Measurements from ENCODE around the gene TJP3. TPM values are rescaled to one million over a fixed set of nuclear protein-coding genes. Genes with fewer than 3 reads are reported as not detected.
"Not testable (repeated sequence)": the region's sequence is repeated elsewhere in the genome, so short reads cannot be mapped to it uniquely, and the experiment has no call there.

The TJP3 gene, protein sequence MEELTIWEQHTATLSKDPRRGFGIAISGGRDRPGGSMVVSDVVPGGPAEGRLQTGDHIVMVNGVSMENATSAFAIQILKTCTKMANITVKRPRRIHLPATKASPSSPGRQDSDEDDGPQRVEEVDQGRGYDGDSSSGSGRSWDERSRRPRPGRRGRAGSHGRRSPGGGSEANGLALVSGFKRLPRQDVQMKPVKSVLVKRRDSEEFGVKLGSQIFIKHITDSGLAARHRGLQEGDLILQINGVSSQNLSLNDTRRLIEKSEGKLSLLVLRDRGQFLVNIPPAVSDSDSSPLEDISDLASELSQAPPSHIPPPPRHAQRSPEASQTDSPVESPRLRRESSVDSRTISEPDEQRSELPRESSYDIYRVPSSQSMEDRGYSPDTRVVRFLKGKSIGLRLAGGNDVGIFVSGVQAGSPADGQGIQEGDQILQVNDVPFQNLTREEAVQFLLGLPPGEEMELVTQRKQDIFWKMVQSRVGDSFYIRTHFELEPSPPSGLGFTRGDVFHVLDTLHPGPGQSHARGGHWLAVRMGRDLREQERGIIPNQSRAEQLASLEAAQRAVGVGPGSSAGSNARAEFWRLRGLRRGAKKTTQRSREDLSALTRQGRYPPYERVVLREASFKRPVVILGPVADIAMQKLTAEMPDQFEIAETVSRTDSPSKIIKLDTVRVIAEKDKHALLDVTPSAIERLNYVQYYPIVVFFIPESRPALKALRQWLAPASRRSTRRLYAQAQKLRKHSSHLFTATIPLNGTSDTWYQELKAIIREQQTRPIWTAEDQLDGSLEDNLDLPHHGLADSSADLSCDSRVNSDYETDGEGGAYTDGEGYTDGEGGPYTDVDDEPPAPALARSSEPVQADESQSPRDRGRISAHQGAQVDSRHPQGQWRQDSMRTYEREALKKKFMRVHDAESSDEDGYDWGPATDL
- 1 to 10 TPM; 1.0 to 1.3 TPM for total RNA-seq

- Mint-ChIP-seq H3K36me3 (no peaks in the 10 kb centered on the region), H3K4me1 (no peaks in the 10 kb centered on the region), H3K9me3 (ENCODE audit: low read depth) (no peaks in the 10 kb centered on the region), H3K27ac (no peak within 1 kb of the TSS), H3K27me3 (peaks cover 12% of the 10 kb centered on the region), H3K4me3 (no peak within 1 kb of the TSS)
- no peak for DNase-seq
- no peak for ATAC-seq
- CTCF ChIA-PET: interaction anchor here (0.7 to 2.1 kb wide), 6 partner anchors 11 to 116 kb away, joined by 3 to 9 read pairs (median 3); no protein-coding TSS in a partner anchor
Measured at GRCh38 chr19:3708207-3708931, at the start of gene TJP3. Gene TJP3, plus strand, starts transcription at chr19:3708384. Its CDS starts 20,049 bp downstream, at chr19:3728433.

DNA sequence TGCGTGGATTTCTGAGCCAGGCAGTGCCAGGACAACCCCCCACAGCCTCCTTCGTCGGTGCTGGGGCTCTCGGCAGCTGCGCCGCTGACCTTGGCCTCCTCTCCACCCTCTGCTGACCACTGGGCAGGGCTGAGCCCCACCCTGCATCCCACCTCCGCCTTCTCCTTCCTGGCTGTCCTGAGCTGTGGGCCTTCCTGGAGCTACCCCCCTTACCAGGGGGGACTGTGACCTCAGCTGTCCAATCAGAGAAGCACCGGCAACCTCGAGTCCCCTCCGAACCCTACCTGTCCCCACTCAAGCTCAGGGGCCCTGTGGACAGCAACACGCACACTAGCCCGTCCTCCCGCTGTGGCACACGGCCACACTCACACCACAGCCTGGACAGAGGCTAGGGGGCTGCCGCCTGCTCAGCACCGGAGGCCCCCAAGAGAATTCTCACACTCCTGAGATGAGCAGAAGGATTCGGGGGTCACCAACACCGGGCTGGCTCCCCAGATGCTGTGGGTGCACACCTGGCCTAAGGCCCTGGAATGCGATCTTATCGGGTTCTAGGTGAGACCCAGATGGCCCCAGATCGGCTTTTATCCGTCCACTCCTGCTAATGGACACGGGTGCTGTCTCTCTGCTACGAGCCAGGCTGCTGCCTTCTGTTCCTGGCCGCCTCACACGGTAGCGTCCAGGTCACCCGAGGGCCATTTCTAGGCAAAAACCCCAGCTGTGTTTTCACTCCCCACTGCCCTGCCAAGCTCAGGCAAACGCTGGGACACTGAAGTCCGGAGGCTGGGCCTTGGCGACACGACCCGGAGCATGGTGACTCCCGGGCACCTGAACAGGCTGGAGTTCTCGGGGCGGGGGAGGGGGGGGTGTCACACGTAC lies 49.1 kb upstream of the TJP3 start:
- H3K36me3 Mint-ChIP-seq: peaks cover 5% of the 10 kb centered on the region
- DNase-seq (no peak), ATAC-seq (no peak)
- H3K27ac Mint-ChIP-seq: no peak overlapping the region
- no peaks in the 10 kb centered on the region for H3K4me1 Mint-ChIP-seq
- no peaks in the 10 kb centered on the region for H3K9me3 Mint-ChIP-seq (ENCODE audit: low read depth)
- CTCF ChIA-PET: no interaction called here
- H3K27me3 Mint-ChIP-seq: no peaks in the 10 kb centered on the region
- no peak overlapping the region for H3K4me3 Mint-ChIP-seq

DNA sequence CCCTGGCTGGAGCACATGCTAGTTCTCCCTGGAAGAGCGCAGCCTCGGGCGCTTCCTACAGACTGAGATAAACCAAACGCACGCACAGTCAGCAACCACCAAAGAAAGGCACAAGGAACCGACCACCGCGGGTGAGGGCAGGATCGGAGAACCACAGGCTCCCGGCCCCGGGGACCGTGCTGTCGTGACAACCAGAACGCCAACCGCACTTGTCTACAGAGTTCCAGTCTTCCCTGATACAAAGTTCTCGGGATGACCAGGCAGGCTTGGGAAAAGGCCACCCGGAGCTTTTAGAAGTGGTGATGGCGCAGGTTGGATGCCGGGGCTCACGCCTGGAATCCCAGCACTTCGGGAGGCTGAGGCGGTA lies 48.5 kb upstream of the TJP3 start:
- H3K36me3 Mint-ChIP-seq: peaks cover 5% of the 10 kb centered on the region
- no peaks in the 10 kb centered on the region for H3K27me3 Mint-ChIP-seq
- no peaks in the 10 kb centered on the region for H3K4me1 Mint-ChIP-seq
- DNase-seq (no peak), ATAC-seq (no peak)
- H3K27ac Mint-ChIP-seq: no peak overlapping the region
- no peaks in the 10 kb centered on the region for H3K9me3 Mint-ChIP-seq (ENCODE audit: low read depth)
- no peak overlapping the region for H3K4me3 Mint-ChIP-seq
- CTCF ChIA-PET: interaction anchor here (1.2 kb wide), 1 partner anchor 59 kb away, joined by 6 read pairs; no protein-coding TSS in a partner anchor

DNA sequence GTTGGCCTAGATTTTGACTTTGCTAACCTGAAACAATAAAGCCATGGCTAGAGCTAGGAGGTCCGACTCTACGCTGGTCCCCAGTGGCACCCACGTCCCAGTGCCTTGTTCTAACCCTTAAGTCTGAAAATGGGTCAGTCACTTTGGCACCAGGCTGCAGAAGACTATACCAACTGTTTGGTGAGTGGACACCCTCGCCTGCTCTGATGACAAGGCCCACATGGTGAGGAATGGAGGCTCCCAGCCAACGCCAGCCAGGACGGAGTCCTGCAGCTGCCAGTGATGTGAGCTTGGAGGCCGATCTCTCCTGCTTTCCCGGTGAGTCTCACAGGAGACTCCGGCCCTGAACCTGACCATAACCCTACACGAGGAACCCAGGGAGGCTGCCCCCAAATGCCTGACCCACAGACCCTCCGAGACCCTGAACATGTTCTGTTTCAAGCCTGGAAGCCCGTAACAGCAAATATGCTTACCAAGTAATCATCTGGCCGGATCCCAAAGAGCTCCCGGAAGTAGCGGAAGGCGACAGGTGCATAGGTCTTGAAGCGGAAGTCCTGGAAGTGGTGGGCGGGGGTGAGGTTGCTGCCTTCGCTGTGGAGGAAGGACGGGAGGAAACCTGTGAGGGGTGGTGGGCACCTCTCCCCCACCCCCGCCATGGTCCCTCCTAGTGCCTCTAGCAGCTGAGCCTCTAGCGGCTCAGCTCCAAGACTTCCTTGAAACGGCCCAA lies 47.5 kb upstream of the TJP3 start:
- CTCF ChIA-PET: interaction anchor here (0.9 to 1.8 kb wide), 6 partner anchors 10 to 58 kb away, joined by 3 to 6 read pairs (median 4); no protein-coding TSS in a partner anchor
- DNase-seq: no peak
- ATAC-seq: no peak
- Mint-ChIP-seq H3K27me3 (no peaks in the 10 kb centered on the region), H3K9me3 (ENCODE audit: low read depth) (no peaks in the 10 kb centered on the region), H3K4me1 (no peaks in the 10 kb centered on the region), H3K27ac (no peak overlapping the region), H3K4me3 (no peak overlapping the region), H3K36me3 (peaks cover 5% of the 10 kb centered on the region)

DNA sequence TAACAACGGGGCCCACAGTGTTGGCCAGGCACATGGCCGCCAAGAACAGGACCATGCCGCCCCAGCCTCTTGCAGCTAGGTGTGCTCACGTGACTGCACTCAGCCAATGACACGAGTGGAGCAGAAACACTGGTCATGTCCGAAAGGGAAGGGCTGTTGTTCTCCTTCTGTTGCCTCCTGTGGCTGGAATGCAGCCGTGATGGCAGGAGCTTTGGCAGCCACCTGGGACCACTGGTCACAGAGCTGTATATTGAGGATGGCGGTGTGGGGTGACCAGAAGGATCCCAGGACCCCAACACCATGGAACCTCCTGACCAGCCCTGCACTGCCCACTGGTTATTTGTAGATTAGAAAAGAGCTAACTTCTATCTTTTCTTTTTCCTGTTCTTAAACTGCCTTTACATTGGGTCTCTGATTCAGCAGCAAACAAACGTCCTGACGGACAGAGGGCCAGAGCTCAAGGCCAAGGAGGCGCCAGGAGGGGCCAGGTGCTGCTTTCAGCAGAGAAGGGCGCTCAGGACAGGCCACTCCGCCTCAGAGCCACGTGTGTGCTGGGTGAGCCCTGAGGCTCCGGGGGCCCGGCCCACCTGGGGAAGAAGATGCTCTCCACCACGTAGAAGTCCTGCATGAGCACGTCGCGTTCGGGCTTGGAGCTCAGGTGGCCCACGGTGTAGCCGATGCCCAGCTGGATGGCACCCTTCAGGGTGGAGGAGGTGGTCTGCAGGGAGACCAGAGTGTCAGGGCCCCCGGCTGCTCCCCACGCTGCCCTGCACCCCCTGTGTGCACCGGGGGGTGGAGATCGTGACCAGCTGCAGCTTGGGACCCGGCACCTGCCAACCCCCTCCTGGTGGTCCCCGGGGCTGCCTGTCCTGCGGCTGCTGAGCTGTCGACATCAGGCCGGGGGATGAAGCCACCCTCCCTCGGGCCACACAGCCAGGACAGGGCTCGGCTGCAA lies 46.6 kb upstream of the TJP3 start:
- Mint-ChIP-seq H3K27me3 (no peaks in the 10 kb centered on the region), H3K36me3 (peaks cover 8% of the 10 kb centered on the region), H3K4me3 (no peak overlapping the region), H3K4me1 (peaks cover 7% of the 10 kb centered on the region), H3K9me3 (ENCODE audit: low read depth) (no peaks in the 10 kb centered on the region), H3K27ac (no peak overlapping the region)
- DNase-seq: no peak
- ATAC-seq: no peak
- CTCF ChIA-PET: interaction anchor here (0.6 to 2.1 kb wide), 8 partner anchors 9 to 274 kb away, joined by 3 to 6 read pairs (median 4); no protein-coding TSS in a partner anchor

DNA sequence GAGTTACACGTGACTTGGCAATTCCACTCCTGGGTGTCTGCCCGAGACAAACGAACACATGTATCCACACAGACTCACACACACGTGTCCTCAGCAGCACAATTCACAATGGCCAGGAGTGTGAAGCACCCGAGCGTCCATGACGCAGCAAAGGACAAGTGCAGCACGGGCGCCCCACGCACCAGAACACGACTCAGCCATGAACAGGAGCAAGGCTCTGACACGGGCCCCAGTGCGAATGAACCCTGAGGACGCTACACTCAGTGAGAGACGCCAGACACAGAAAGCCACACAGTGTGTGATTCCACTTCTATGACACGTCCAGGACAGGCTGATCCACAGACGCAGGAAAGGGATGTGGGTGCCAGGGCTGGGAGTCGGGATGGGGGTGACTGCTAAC lies 44.3 kb upstream of the TJP3 start:
- Mint-ChIP-seq H3K27me3 (no peaks in the 10 kb centered on the region), H3K36me3 (peaks cover 3% of the 10 kb centered on the region), H3K4me3 (no peak overlapping the region), H3K4me1 (peaks cover 7% of the 10 kb centered on the region), H3K9me3 (ENCODE audit: low read depth) (no peaks in the 10 kb centered on the region), H3K27ac (no peak overlapping the region)
- DNase-seq (no peak), ATAC-seq (no peak)
- CTCF ChIA-PET: interaction anchor here (1.7 to 2.0 kb wide), 2 partner anchors 41 to 43 kb away, joined by 6 to 7 read pairs; no protein-coding TSS in a partner anchor

DNA sequence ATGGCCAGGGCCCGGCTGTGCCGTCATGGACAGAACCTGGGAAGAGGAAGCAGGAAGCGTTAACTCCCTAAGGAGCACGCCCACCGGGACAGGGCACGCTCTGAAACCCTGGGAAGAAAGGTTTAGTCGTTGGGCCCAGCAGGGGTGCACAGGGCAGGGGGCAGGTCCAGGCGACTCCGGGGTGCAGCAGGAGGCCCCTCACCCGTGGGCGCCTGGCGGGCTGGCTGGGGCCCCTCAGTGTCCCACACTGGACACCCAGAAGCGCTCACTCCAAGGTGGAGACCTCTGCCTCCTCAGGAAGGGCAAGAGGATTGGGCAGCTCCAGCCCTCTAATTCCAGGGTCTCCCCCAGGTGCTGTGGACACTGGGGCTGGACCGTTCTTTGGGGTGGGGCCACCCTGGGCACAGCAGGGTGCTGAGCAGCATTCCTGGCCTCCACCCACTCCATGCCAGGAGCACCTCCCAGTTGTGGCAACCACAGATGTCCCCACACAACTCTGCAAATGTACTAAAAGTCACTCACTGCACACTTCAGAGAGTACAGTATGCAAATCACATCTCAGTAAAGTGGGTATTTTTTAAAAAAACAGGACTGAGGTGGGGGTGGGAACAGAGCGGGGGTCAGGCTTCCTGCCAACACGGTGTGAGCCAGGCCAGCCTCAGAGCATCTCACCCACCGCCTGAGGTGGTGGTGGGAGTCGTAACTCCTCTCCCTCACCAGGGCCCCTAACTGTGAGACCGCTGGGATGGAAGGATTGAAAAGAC lies 43.1 kb upstream of the TJP3 start:
- H3K9me3 Mint-ChIP-seq (ENCODE audit: low read depth): no peaks in the 10 kb centered on the region
- ATAC-seq: no peak
- no peaks in the 10 kb centered on the region for H3K27me3 Mint-ChIP-seq
- peaks cover 3% of the 10 kb centered on the region for H3K36me3 Mint-ChIP-seq
- H3K27ac Mint-ChIP-seq: no peak overlapping the region
- H3K4me1 Mint-ChIP-seq: peaks cover 14% of the 10 kb centered on the region
- H3K4me3 Mint-ChIP-seq: no peak overlapping the region
- DNase-seq: no peak
- CTCF ChIA-PET: interaction anchor here (0.7 to 2.8 kb wide), 10 partner anchors 9 to 519 kb away, joined by 3 to 20 read pairs (median 5); partner anchors contain the start of gene PIP5K1C

- Mint-ChIP-seq H3K4me3 (no peak overlapping the region), H3K36me3 (peaks cover 3% of the 10 kb centered on the region), H3K9me3 (ENCODE audit: low read depth) (no peaks in the 10 kb centered on the region), H3K27ac (no peak overlapping the region), H3K27me3 (no peaks in the 10 kb centered on the region), H3K4me1 (peaks cover 21% of the 10 kb centered on the region)
- DNase-seq: peak; percentile 80
- peak; percentile 83 for ATAC-seq
- CTCF ChIA-PET: interaction anchor here (0.7 to 3.0 kb wide), 21 partner anchors 8 to 518 kb away, joined by 3 to 20 read pairs (median 4); partner anchors contain the start of genes MRPL54 and PIP5K1C
Measured at GRCh38 chr19:3665681-3666544, 42.3 kb upstream of the TJP3 start.

DNA sequence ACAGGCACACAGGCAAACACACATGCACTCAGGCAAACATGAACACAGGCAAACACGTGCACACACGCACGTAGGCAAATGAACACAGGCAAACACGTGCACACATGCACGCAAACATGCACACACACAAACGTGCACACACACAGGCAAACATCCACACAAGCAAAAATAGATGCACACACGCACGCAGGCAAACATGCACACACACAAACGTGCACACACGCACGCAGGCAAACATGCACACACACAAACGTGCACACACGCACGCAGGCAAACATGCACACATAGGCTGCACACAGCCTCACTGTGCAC lies 41.7 kb upstream of the TJP3 start:
- H3K27ac Mint-ChIP-seq; H3K9me3 Mint-ChIP-seq (ENCODE audit: low read depth); H3K36me3 Mint-ChIP-seq; DNase-seq; H3K4me3 Mint-ChIP-seq; ATAC-seq; H3K27me3 Mint-ChIP-seq: not testable (repeated sequence)
- peaks cover 26% of the 10 kb centered on the region for H3K4me1 Mint-ChIP-seq
- CTCF ChIA-PET: interaction anchor here (0.7 to 3.0 kb wide), 18 partner anchors 8 to 162 kb away, joined by 3 to 20 read pairs (median 4); partner anchors contain the start of genes MRPL54 and PIP5K1C

Measured in activated CD8-positive, alpha-beta memory T cell treated with anti-CD3 and anti-CD28 coated beads, Interleukin-2, amount 10 ng/mL, durations not matched to agents 7 days and 5 days (primary cell).